Effector memory CD8-positive, alpha-beta T cell (primary cell): ENCODE data around the gene ANTXR1.

Experiments used
- ATAC-seq: fragments of 150-1000 bp; cut with Tn5 transposase; replicated peaks from 2 replicates; pipeline ENCODE4 v1.10.0; 2021; ENCODE audit warnings: mild to moderate bottlenecking, moderate library complexity
- DNase-seq, 3 experiments: peaks; one replicate each; pipeline ENCODE4 v3.0.0; 2021
- H3K27ac Mint-ChIP-seq, 2 donors: one replicate each; pipeline ENCODE4 v1.8.0; 2022; ENCODE audit warnings: mild to moderate bottlenecking in 2 of 2, mixed read lengths in 2 of 2, moderate library complexity in 2 of 2
- H3K27me3 Mint-ChIP-seq, 2 donors: one replicate each; pipeline ENCODE4 v1.8.0; 2022; ENCODE audit warnings: mixed read lengths in 2 of 2
- H3K36me3 Mint-ChIP-seq: one replicate; pipeline ENCODE4 v1.8.0; 2022; ENCODE audit warnings: mild to moderate bottlenecking, moderate library complexity, mixed read lengths; ENCODE audit not compliant: insufficient read depth
- H3K4me1 Mint-ChIP-seq, 2 donors: one replicate each; pipeline ENCODE4 v1.8.0; 2022; ENCODE audit warnings: low read depth in 2 of 2, mixed read lengths in 2 of 2
- H3K4me3 Mint-ChIP-seq, 2 donors: one replicate each; pipeline ENCODE4 v1.8.0; 2022; ENCODE audit warnings: mild to moderate bottlenecking in 2 of 2, mixed read lengths in 2 of 2, moderate library complexity in 2 of 2
- H3K9me3 Mint-ChIP-seq, 2 donors: one replicate each; pipeline ENCODE4 v1.8.0; 2022; ENCODE audit warnings: mixed read lengths in 2 of 2

Gene ANTXR1

GRCh38 chr2:69076601-69077000, 63.6 kb downstream of the ANTXR1 start:
- no peak for ATAC-seq
- Mint-ChIP-seq H3K4me3 (no peak overlapping the region), H3K9me3 (no peaks in the 10 kb centered on the region), H3K36me3 (no peaks in the 10 kb centered on the region), H3K27ac (no peak overlapping the region), H3K27me3 (peaks cover 45 to 56% of the 10 kb centered on the region in 2 donors), H3K4me1 (no peaks in the 10 kb centered on the region)
- no peak for DNase-seq

DNA sequence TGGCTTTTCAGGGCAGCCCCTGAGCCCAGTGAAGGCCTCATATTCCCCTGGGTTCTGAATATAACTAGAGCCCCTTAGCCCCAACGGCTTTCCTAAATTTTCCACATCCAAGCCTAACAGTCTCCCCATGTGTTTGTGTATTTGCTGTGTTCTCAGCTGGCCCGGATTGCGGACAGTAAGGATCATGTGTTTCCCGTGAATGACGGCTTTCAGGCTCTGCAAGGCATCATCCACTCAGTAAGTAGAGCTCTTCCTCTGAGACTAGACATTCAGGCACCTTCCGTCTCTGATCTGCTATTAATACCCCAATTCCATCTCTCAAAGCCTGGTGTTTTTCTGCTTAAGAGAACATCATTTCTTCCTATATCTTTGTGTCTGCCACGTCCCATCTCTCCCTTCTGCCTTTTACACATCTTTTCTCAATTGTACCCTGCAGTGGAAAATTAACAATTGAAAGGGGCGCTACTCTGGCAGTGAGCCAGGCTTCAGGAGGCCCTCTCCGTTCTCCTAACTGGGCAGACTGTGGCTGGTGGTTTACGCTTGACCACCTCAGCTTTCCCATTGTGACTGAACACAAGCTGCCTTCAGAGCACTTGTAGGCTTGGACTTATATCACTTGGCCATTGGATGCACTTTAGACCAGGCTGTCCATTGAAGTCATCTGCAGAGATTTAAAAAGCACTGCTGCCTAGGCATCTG, 64.4 kb downstream of the ANTXR1 start:
- Mint-ChIP-seq H3K36me3 (no peaks in the 10 kb centered on the region), H3K27ac (no peak overlapping the region), H3K9me3 (no peaks in the 10 kb centered on the region), H3K4me3 (no peak overlapping the region), H3K27me3 (peaks cover 51 to 62% of the 10 kb centered on the region in 2 donors), H3K4me1 (no peaks in the 10 kb centered on the region)
- ATAC-seq (no peak), DNase-seq (no peak)

- Mint-ChIP-seq H3K27ac (no peak overlapping the region), H3K36me3 (no peaks in the 10 kb centered on the region), H3K4me1 (no peaks in the 10 kb centered on the region), H3K9me3 (no peaks in the 10 kb centered on the region), H3K27me3 (peaks cover 58 to 66% of the 10 kb centered on the region in 2 donors), H3K4me3 (no peak overlapping the region)
- DNase-seq, result no peak
- no peak for ATAC-seq
Measured at GRCh38 chr2:69080071-69080470, 67.1 kb downstream of the ANTXR1 start.

DNA sequence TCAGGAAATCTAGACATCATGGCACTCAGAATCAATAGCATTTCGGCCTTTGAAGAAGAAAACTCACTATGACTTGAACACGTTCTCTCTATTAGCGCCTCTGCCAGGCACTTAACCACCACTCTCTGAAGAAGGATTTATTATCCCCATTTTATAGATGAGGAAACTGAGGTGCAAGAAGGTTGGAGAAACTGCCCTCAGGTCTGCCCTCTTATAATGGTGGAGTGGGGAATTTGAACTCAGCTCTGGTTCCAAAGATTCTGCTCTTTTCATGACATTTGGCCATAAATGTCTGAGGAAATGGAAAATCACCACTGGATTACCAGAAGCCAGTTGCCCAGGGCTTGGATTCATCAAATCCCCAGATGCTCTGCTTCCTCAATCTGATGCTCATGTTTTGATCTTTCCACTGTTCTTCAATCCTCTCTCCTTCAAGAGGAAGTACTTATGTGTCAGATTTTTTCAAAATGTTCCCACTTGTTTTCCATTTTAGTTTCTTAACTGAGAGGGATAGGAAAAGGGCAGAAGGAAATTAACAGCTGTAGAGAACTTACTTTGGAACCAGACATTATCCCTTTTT, 68.1 kb downstream of the ANTXR1 start:
- ATAC-seq (no peak), DNase-seq (no peak)
- Mint-ChIP-seq H3K27ac (no peak overlapping the region), H3K9me3 (no peaks in the 10 kb centered on the region), H3K4me3 (no peak overlapping the region), H3K27me3 (peaks cover 52 to 68% of the 10 kb centered on the region in 2 donors), H3K4me1 (no peaks in the 10 kb centered on the region), H3K36me3 (no peaks in the 10 kb centered on the region)

DNA sequence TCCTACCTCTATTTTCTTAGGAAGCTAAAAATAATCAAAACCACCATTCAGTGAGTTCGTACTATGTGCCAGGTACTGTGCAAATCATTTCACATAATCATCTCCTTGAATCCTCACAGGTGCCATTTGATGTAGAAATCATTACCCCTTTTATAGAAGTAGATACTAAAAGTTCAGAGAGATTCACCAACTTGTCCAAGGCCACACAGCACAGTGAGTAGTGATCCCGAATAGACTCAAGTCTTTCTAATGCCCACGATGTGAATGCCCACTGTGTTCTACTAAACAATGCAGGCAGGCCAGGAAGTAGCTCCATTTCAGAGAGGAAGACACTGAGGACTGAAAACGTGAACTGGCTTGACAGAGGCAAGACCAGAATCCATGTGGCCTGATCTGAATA, 68.8 kb downstream of the ANTXR1 start:
- Mint-ChIP-seq H3K27ac (no peak overlapping the region), H3K9me3 (no peaks in the 10 kb centered on the region), H3K4me1 (no peaks in the 10 kb centered on the region), H3K36me3 (no peaks in the 10 kb centered on the region), H3K4me3 (no peak overlapping the region), H3K27me3 (peaks cover 57 to 74% of the 10 kb centered on the region in 2 donors)
- ATAC-seq (no peak), DNase-seq (no peak)

DNA sequence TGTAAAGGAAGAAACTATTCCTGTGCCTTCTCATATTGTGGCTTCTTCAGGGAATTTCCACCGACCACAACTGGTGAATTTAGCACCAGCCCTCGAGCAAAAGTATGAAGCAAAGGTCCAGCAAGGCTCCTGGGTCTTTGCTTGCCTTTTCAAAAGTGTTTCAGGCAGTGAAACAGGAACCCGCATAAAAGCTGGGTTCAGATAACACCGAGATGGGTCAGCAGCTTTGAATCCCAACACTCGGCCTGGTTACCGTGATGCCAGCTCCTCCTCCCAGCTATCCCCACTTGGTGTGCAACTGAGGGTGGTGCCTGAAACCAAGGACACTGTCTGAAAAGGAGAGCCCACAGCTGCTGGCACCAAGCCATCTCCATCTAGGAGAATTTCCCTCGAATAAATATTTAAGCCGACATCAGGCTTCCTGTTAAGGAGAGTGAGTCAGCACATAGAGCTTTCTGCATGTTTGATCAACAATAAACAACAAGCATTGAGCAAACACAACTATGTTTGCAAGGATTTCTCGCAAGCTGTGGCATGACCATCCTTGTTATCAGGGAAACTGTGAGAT, 69.5 kb downstream of the ANTXR1 start:
- H3K27ac Mint-ChIP-seq, result no peak overlapping the region
- H3K36me3 Mint-ChIP-seq, result no peaks in the 10 kb centered on the region
- DNase-seq (no peak), ATAC-seq (no peak)
- H3K4me1 Mint-ChIP-seq, result no peaks in the 10 kb centered on the region
- H3K4me3 Mint-ChIP-seq, result no peak overlapping the region
- no peaks in the 10 kb centered on the region for H3K9me3 Mint-ChIP-seq
- H3K27me3 Mint-ChIP-seq, result peaks cover 59 to 76% of the 10 kb centered on the region in 2 donors

GRCh38 chr2:69083235-69083748, 70.3 kb downstream of the ANTXR1 start:
- Mint-ChIP-seq H3K4me3 (no peak overlapping the region), H3K27me3 (peaks cover 59 to 76% of the 10 kb centered on the region in 2 donors), H3K9me3 (no peaks in the 10 kb centered on the region), H3K36me3 (no peaks in the 10 kb centered on the region), H3K27ac (no peak overlapping the region), H3K4me1 (no peaks in the 10 kb centered on the region)
- ATAC-seq, result no peak
- no peak for DNase-seq

DNA sequence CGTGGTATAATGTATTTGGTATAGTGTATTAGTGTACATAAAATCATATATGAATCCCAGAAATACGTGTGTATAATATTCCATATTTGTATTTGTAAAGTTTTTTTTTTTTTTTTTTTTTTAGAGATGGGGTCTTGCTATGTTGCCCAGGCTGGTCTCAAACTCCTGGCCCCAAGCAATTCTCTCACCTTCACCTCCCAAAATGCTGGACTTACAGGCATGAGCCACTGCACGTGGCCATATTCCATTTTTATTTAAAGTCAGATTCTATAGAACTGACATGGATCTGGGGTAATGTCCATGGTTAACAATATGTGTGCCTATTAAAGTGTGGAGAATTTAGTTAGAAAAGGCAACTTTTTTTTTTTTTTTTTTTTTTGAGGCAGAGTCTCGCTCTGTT, 71.5 kb downstream of the ANTXR1 start:
- H3K27ac Mint-ChIP-seq, result no peak overlapping the region
- H3K27me3 Mint-ChIP-seq, result peaks cover 59 to 75% of the 10 kb centered on the region in 2 donors
- no peaks in the 10 kb centered on the region for H3K9me3 Mint-ChIP-seq
- ATAC-seq (no peak), DNase-seq (no peak)
- no peak overlapping the region for H3K4me3 Mint-ChIP-seq
- no peaks in the 10 kb centered on the region for H3K36me3 Mint-ChIP-seq
- no peaks in the 10 kb centered on the region for H3K4me1 Mint-ChIP-seq

GRCh38 chr2:69086466-69086865, 73.5 kb downstream of the ANTXR1 start:
- Mint-ChIP-seq H3K4me1 (no peaks in the 10 kb centered on the region), H3K27ac (no peak overlapping the region), H3K36me3 (no peaks in the 10 kb centered on the region), H3K9me3 (no peaks in the 10 kb centered on the region), H3K27me3 (peaks cover 56 to 79% of the 10 kb centered on the region in 2 donors), H3K4me3 (no peak overlapping the region)
- ATAC-seq, result no peak
- no peak for DNase-seq

GRCh38 chr2:69087211-69087911, 74.4 kb downstream of the ANTXR1 start:
- no peaks in the 10 kb centered on the region for H3K4me1 Mint-ChIP-seq
- no peak overlapping the region for H3K4me3 Mint-ChIP-seq
- no peaks in the 10 kb centered on the region for H3K9me3 Mint-ChIP-seq
- H3K36me3 Mint-ChIP-seq, result no peaks in the 10 kb centered on the region
- DNase-seq (no peak), ATAC-seq (no peak)
- no peak overlapping the region for H3K27ac Mint-ChIP-seq
- peaks cover 49 to 72% of the 10 kb centered on the region in 2 donors for H3K27me3 Mint-ChIP-seq

DNA sequence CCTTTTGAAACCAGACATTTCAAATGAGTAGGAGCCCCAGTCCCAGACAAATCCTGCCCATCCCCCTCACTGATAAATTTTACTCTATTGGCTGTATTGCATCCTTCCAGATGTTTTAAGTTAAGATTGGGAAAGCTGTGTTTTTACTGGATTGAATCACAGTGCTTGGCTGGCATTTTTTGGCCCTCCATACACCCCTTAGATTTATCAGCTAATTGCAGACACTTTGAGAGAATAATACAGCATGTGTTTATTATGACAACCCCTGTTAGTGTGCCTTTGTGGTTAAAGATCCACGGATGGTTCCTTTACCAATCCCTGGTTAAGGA, 74.9 kb downstream of the ANTXR1 start:
- Mint-ChIP-seq H3K27ac (no peak overlapping the region), H3K27me3 (peaks cover 49 to 71% of the 10 kb centered on the region in 2 donors), H3K4me1 (no peaks in the 10 kb centered on the region), H3K36me3 (no peaks in the 10 kb centered on the region), H3K4me3 (no peak overlapping the region), H3K9me3 (no peaks in the 10 kb centered on the region)
- DNase-seq (no peak), ATAC-seq (no peak)

DNA sequence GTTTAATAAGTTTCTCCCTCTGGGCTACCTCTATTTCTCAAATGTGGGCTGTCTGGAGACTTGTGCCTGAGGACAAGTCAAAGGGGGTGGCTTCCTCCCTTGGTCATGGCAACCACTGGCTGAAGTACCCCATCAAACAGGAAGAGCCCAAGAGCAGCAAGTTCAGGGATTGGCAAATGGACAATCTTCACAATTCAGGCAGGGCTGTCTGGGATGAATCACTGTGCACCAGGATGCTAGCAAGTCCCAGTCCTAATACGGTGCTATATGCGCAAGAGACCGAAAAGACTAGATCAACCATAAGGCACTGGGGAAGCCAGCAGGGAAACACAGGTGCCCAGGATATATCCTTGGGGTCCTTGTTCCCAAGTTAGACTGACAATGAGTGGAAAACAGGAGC, 75.5 kb downstream of the ANTXR1 start:
- Mint-ChIP-seq H3K27me3 (peaks cover 45 to 65% of the 10 kb centered on the region in 2 donors), H3K4me1 (no peaks in the 10 kb centered on the region), H3K27ac (no peak overlapping the region), H3K36me3 (no peaks in the 10 kb centered on the region), H3K9me3 (no peaks in the 10 kb centered on the region), H3K4me3 (no peak overlapping the region)
- ATAC-seq (no peak), DNase-seq (no peak)

GRCh38 chr2:69089266-69089665, 76.3 kb downstream of the ANTXR1 start:
- H3K9me3 Mint-ChIP-seq, result no peaks in the 10 kb centered on the region
- no peak overlapping the region for H3K4me3 Mint-ChIP-seq
- DNase-seq, result no peak
- peaks cover 44 to 58% of the 10 kb centered on the region in 2 donors for H3K27me3 Mint-ChIP-seq
- no peak for ATAC-seq
- no peaks in the 10 kb centered on the region for H3K36me3 Mint-ChIP-seq
- H3K4me1 Mint-ChIP-seq, result no peaks in the 10 kb centered on the region
- no peak overlapping the region for H3K27ac Mint-ChIP-seq

DNA sequence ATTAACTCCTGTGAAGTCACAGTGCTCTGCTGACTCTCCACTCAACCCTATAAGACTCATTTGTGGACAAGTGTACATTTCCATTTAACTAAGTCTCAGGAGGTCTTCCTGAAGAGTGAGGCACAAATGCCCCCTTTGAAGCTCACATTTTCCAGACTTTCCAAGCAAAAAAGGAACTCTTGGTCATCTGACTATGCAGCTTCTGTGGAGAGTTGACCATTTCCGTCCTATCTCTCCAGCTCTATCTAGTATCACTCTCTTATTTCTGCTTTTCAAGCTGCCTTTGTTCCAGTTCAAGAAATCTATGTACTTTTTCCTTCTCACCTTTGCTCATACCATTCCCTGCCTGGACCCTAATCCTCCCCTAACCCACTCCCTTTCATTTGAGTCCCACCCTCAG, 77.0 kb downstream of the ANTXR1 start:
- no peak for ATAC-seq
- H3K27me3 Mint-ChIP-seq, result peaks cover 45 to 56% of the 10 kb centered on the region in 2 donors
- H3K4me1 Mint-ChIP-seq, result no peaks in the 10 kb centered on the region
- DNase-seq, result no peak
- no peak overlapping the region for H3K27ac Mint-ChIP-seq
- no peak overlapping the region for H3K4me3 Mint-ChIP-seq
- H3K9me3 Mint-ChIP-seq, result no peaks in the 10 kb centered on the region
- no peaks in the 10 kb centered on the region for H3K36me3 Mint-ChIP-seq
